NOMO-1 (cell line): ENCODE data around the gene CPNE2.
"Not testable (repeated sequence)": the region's sequence is repeated elsewhere in the genome, so short reads cannot be mapped to it uniquely, and the experiment has no call there.

Source experiments
- DNase-seq, 2 experiments: peaks; one replicate each; lab custom pipeline; 2025; ENCODE audit not compliant: unreplicated experiment in 2 of 2; lab: John Stamatoyannopoulos, UW

The CPNE2 gene

GRCh38 chr16:57069053-57069452 is 23.3 kb upstream of the CPNE2 start:
- peak in 1 of 2 experiments; percentile 14 for DNase-seq

- DNase-seq = peak; percentile 55 to 81
These were observed 22.6 kb upstream of the CPNE2 start for GRCh38 chr16:57069635-57070370.

DNA sequence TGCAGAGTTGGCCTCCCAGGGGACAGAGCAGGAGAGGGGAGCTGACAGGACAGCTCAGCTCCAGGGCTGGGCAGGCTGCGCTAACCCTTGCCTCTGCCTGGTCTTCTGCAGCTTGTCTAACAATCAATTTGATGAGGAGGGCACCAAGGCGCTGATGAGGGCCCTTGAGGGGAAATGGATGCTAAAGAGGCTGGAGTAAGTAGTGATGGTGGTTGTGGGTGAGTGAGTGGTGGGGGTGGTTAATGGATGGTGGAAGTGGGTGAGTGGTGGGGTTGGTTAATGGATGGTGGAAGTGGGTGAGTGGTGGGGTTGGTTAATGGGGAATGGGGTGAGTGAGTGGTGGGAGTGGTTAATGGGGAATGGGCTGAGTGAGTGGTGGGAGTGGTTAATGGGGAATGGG is 22.0 kb upstream of the CPNE2 start:
- no peak for DNase-seq

DNA sequence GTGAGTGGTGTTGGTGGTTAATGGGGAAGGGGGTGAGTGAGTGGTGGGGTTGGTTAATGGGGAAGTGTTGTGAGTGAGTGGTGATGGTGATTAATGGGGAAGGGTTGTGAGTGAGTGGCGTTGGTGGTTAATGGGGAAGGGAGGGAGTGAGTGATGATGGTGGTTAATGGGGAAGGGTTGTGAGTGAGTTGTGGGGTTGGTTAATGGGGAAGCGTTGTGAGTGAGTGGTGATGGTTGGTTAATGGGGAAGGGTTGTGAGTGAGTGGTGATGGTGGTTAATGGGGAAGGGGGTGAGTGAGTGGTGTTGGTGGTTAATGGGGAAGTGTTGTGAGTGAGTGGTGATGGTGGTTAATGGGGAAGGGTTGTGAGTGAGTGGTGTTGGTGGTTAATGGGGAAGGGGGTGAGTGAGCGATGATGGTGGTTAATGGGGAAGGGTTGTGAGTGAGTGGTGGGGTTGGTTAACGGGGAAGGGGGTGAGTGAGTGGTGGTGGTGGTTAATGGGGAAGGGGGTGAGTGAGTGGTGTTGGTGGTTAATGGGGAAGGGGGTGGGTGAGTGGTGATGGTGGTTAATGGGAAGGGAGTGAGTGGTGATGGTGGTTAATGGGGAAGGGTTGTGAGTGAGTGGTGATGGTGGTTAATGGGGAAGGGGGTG is 21.2 kb upstream of the CPNE2 start:
- DNase-seq = not testable (repeated sequence)

GRCh38 chr16:57071831-57072582 is 20.4 kb upstream of the CPNE2 start:
- no peak for DNase-seq

- no peak for DNase-seq
These were observed 19.6 kb upstream of the CPNE2 start for GRCh38 chr16:57072616-57073275.

DNA sequence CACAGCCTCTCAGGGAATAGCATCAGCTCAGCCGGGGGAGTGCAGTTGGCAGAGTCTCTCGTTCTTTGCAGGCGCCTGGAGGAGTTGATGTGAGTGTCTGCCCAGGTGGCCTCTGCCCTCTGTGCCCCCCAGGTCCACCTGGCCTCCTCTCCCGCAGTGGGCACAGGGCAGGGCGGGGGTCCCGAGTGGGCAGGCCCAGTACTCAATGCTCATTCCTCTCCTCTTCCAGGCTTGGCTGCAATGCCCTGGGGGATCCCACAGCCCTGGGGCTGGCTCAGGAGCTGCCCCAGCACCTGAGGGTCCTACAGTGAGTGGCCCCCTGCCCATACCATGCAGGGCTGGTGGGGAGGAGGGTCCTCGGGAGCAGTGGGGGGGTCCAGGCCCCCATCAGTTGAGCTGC is 14.7 kb upstream of the CPNE2 start:
- DNase-seq = no peak

- DNase-seq = no peak
These were observed 10.6 kb upstream of the CPNE2 start for GRCh38 chr16:57081744-57082143.

DNA sequence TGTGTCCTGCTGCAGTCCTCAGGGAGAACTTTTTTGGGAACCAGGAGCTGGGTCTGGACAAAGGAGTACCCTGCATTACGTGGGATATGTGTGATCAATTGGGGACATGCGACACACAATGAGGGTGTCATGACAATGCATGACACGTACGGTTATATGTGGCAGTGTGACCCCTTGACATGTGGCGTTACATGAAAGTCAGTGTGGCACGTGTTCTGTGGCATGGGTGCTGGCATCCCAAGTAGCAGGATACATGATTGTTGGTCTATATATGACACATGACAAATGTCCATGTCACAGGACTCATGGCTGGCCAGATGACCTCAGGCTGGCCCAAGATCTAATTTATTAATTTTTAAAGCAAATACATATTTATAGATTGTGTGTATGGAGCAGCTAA is 9.7 kb upstream of the CPNE2 start:
- DNase-seq = no peak

- DNase-seq = no peak
These were observed 8.8 kb upstream of the CPNE2 start for GRCh38 chr16:57083485-57084126.

DNA sequence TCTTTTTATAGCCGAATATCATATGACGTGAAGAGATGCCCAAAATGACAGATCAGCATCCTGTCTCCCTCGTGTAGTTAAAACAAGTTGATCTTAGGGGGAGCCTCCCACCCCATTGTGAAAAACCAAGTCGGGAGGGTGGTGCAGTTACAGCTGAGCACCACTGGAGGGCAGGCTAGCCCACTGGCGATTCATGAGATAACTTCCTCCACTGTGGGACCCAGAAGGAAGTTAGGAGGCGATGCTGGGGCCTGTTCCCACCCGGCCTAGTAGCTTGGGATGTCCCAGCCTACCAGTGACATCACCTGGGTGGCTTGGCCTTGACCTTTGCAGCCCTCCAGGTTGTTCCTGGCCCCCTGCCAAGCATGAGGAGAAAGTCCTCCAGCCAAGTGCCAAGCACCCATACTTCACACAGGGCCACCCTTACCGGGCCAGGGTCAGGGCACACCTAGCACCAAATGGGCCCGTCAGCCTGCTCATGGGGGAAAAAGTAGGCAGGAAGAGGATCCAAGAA is 8.1 kb upstream of the CPNE2 start:
- DNase-seq = peak; percentile 73 to 74

- peak; percentile 81 to 90 for DNase-seq
These were observed 7.4 kb upstream of the CPNE2 start for GRCh38 chr16:57084996-57085395.

DNA sequence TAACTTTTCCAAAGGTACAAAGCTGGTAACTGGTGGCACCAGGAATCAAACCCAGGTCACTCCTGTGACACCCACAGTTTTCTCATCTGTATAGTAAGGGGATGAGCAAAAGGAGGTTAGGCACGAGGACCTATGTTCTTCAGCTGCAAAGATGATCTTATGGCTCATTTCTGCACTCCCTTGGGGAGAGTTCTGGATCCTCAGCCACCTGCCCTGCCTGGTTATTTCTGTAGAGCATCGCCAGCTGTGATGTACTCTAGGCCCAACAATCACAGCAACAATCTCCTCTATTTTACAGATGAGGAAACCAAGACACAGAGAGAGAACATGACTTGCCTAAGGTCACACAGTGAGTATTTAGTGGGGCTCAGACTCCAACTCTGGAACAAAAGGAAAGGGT is 5.4 kb upstream of the CPNE2 start:
- no peak for DNase-seq

- no peak for DNase-seq
These were observed 3.0 kb upstream of the CPNE2 start for GRCh38 chr16:57089406-57089805.

GRCh38 chr16:57091200-57091974 is 996 bp upstream of the CPNE2 start:
- DNase-seq = peak in 1 of 2 experiments; percentile 34

- DNase-seq = peak in 1 of 2 experiments; percentile 21
These were observed 516 bp downstream of the CPNE2 start for GRCh38 chr16:57092786-57093411.

- no peak for DNase-seq
These were observed 1.5 kb downstream of the CPNE2 start for GRCh38 chr16:57093666-57094564.

- no peak for DNase-seq
These were observed 2.5 kb downstream of the CPNE2 start for GRCh38 chr16:57094911-57095310.
